Ureter (tissue), 1 donor: ENCODE data around the gene CHP1. TPM values are rescaled to one million over a fixed set of nuclear protein-coding genes. Genes with fewer than 3 reads are reported as not detected.
"Not testable (repeated sequence)": the region's sequence is repeated elsewhere in the genome, so short reads cannot be mapped to it uniquely, and the experiment has no call there.

Experiments
- DNase-seq: peaks from one replicate; pipeline ENCODE4 v3.0.0-alpha.2; 2020; ENCODE audit warnings: low spot score
- total RNA-seq: library from RNA; stranded (reverse); gene quantifications from one replicate; pipeline ENCODE4 v1.2.4, GENCODE V29; 2023
- donor health status: DM: yes; HTN: yes; CAD: no.

The CHP1 gene
- total RNA-seq, 1 donor from 2014 or later: 146 TPM

DNA sequence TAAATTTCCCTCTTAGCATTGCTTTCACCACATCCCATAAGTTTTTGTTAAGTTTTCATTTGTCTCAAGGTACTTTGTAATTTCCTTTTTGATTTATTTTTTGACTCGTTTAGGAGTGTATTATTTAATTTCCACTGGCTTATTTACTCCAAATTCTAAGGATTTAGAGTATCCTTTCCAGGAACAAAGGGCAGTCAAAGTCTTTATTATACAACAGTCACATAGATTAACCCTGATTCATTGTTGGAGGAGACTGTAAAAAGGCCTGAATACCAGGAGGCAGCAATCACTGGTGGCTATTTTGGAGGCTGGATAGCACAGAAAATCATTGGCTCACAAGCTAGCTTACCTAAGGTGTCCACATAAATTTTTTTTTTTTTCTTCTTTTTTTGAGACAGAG, 61.5 kb downstream of the CHP1 start:
- DNase-seq: no peak

DNA sequence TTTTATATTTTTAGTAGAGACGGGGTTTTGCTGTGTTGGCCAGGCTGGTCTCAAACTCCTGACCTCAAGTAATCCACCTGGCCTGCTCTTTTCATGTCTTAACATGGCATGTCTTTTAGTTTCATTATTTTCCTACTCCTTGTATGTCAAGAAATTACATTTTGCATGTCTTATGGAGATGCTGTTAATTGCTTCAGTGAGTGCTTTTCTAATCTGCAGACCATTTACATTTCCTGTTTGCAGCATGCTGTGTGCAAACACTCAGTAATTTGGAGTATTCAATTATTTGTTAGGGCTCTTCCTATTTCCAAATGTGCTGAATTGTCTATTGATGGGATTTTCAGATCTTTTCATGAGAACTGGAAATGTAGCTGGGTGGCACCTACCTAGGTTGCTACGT, 70.1 kb downstream of the CHP1 start:
- not testable (repeated sequence) for DNase-seq

GRCh38 chr15:41301587-41301986, 70.5 kb downstream of the CHP1 start:
- DNase-seq: no peak

GRCh38 chr15:41304149-41304770, 73.2 kb downstream of the CHP1 start:
- no peak for DNase-seq

DNA sequence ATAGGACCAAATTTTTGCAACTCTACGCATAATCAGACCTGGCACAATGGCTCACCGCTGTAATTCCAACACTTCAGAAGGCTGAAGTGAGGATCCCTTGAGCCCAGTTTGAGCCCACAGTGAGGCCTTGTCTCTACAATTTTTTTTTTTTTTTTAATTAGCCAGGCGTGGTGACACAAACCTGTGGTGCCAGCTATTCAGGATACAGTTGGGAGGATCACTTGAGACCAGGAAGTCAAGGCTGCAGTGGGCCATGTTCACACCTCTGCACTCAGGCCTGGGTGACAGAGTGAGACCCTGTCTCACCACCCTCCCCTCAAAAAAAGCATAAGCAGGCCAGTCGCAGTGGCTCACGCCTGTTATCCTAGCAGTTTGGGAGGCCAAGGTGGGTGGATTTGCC, 76.6 kb downstream of the CHP1 start:
- no peak for DNase-seq

- no peak for DNase-seq
Observed at GRCh38 chr15:41309226-41309905, 78.3 kb downstream of the CHP1 start.

DNA sequence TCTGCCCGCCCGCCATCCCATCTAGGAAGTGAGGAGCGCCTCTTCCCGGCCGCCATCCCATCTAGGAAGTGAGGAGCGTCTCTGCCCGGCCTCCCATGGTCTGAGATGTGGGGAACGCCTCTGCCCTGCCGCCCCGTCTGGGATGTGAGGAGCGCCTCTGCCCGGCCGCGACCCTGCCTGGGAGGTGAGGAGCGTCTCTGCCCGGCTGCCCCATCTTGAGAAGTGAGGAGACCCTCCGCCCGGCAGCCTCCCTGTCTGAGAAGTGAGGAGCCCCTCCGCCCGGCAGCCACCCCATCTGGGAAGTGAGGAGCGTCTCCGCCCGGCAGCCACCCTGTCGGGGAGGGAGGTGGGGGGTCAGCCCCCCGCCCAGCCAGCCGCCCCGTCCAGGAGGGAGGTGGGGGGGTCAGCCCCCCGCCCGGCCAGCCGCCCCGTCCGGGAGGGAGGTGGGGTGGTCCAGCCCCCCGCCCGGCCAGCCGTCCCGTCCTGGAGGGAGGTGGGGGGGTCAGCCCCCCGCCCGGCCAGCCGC, 89.8 kb downstream of the CHP1 start:
- not testable (repeated sequence) for DNase-seq

- no peak for DNase-seq
Observed at GRCh38 chr15:41323611-41324010, 92.5 kb downstream of the CHP1 start.

DNA sequence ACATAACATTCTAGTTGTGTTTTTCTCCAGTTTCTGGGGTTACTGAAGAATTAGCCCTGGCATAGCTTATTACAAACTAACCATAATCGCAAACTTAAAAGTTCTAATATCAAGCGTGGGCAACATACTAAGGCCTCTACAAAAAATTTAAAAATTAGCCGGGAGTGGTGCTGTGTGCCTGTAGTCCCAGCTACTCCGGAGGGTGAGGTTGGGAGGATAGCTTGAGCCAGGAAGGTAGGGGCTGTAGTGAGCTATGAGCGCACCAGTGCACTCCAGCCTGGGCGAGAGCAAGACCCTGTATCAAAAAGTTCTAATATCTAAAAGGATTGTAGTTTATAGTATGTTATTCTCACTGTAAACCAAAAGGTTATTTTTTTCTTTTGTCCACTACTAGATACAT, 100.2 kb downstream of the CHP1 start:
- DNase-seq: no peak

Other genes starting within 250 kb of the CHP1 start
- 38.6 TPM for gene INO80, start 115.0 kb upstream of the CHP1 start, total RNA-seq
- not detected for gene EXD1, start 511 bp upstream of the CHP1 start, total RNA-seq
- not detected for gene OIP5, start 101.3 kb downstream of the CHP1 start, total RNA-seq
- gene NUSAP1, start 101.6 kb downstream of the CHP1 start, total RNA-seq: 1.5 TPM
- 14.6 TPM for gene NDUFAF1, start 171.2 kb downstream of the CHP1 start, total RNA-seq
- 33.2 TPM for gene RTF1, start 185.8 kb downstream of the CHP1 start, total RNA-seq